ENCODE results near the gene PRSS12. TPM values are rescaled to one million over a fixed set of nuclear protein-coding genes. Genes with fewer than 3 reads are reported as not detected.

The PRSS12 gene
- total and polyA plus RNA-seq, 2 donors (not counting 3 experiments of a cell fraction or from before 2014, with no cell fraction given) = 0.22 to 0.55 TPM

DNA sequence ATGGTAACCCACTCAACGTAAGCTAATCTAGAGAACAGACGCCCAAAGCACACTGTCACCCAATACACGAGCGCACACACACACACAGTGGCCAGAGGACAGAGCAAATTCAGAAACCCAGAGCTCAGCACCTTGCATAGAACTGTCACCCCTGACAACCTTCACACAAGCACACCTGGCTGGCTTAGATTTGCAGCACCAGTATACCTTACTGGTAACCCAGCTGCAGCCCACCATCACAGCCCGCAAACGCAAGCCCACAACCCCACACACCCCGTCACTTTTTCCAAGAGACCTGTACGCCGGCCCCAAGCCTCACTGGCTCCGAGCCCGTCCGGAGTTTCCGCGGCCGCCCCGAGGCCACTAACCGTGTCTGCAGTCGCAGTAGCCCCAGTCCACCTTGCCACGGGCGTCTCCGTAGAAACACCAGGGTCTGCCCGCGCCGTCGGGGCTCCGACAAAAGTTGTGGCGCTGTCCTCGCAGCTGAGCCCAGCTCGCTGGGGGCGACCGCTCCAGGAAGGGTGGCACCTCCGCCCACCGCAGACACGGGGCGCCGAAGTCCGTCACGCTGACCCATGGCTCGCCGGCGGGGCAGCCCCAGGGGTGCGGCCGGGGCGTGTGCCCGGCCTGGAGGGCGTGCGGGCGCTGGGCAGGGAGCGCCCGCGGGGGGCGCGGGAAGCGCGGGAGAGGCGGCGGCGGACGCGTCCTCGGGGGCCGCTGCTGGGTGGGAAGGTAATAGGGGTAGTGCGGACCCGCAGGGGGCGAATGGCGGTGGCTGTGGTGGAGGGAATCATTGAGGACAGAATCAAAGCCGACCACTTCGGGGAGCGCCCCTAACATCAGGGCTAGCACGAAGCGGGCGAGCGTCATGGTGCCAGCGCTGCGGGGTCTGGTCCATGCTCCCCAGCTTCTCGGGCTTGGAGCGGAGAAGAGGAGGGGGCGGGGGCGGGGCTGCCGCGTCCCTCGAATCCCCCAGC is 664 bp downstream of the PRSS12 start:
- DNase-seq (ENCODE audit: low read depth, low spot score) = no peak
- H3K9ac ChIP-seq (replicated peaks; ENCODE audit: extremely low read depth, insufficient read depth, low read length) = no peak overlapping the region
- POLR2A ChIA-PET = no interaction called here

DNA sequence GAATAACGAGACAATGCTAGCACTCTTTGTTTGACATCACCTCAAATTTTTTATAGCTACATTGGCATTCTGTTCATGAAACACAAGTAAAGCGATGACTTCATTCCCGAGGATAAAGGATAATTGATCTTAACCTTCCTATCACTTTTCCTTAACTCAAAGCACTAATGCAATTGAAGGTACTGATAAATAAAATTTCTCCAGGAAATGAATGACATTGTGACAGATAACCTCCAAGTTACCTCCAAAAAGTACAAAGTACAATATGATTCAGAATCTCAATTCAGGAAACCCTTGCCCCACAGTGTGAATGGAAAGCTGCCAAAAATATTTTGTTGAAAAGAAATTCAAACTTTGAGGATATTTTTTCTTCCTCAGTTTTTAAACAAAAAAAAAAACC is 1.8 kb downstream of the PRSS12 start:
- no peak overlapping the region for H3K27ac ChIP-seq (ENCODE audit: insufficient read depth, low read depth, low read length)
- ChIA-PET CTCF (interaction anchor here (0.8 kb wide), 1 partner anchor 80 kb away, joined by 3 read pairs; no protein-coding TSS in a partner anchor), POLR2A (no interaction called here)
- no peak overlapping the region for H2AFZ ChIP-seq (ENCODE audit: low read depth, low read length)
- FAIRE-seq = peak; percentile 44
- no peak overlapping the region for H3K9ac ChIP-seq (replicated peaks; ENCODE audit: extremely low read depth, insufficient read depth, low read length)
- H3K9me3 ChIP-seq (replicated peaks; ENCODE audit: control insufficient read depth, insufficient read depth, low read length) = no peaks in the 10 kb centered on the region
- TF ChIP-seq, protein P1, sequence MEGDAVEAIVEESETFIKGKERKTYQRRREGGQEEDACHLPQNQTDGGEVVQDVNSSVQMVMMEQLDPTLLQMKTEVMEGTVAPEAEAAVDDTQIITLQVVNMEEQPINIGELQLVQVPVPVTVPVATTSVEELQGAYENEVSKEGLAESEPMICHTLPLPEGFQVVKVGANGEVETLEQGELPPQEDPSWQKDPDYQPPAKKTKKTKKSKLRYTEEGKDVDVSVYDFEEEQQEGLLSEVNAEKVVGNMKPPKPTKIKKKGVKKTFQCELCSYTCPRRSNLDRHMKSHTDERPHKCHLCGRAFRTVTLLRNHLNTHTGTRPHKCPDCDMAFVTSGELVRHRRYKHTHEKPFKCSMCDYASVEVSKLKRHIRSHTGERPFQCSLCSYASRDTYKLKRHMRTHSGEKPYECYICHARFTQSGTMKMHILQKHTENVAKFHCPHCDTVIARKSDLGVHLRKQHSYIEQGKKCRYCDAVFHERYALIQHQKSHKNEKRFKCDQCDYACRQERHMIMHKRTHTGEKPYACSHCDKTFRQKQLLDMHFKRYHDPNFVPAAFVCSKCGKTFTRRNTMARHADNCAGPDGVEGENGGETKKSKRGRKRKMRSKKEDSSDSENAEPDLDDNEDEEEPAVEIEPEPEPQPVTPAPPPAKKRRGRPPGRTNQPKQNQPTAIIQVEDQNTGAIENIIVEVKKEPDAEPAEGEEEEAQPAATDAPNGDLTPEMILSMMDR (IDR thresholded peaks at IDR 0.05; ENCODE audit: extremely low read depth in 1 of 2, insufficient read depth in 1 of 2, low read depth in 1 of 2, low read length in 2 of 2) = no peak
- TF ChIP-seq GATA2 (IDR thresholded peaks at IDR 0.05; ENCODE audit: insufficient read depth, insufficient read length, low read depth, low read length) (no peak), MYC (IDR thresholded peaks at IDR 0.05; ENCODE audit: low read depth, low read length) (no peak), POLR2AphosphoS5 (IDR thresholded peaks at IDR 0.05; ENCODE audit: insufficient read depth, low read depth, low read length) (no peak), EZH2 (IDR thresholded peaks at IDR 0.05; ENCODE audit: borderline replicate concordance, low read depth, low read length, severe bottlenecking) (no peak), FOS (IDR thresholded peaks at IDR 0.05; ENCODE audit: borderline replicate concordance, insufficient read depth, low read length) (no peak), POLR2A (IDR thresholded peaks at IDR 0.05; ENCODE audit: low read depth, low read length) (no peak), JUN (IDR thresholded peaks at IDR 0.05; ENCODE audit: borderline replicate concordance, insufficient read depth, insufficient read length, low read depth) (no peak)
- TF ChIP-seq, protein P2, sequence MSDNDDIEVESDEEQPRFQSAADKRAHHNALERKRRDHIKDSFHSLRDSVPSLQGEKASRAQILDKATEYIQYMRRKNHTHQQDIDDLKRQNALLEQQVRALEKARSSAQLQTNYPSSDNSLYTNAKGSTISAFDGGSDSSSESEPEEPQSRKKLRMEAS (IDR thresholded peaks at IDR 0.05; ENCODE audit: insufficient read depth, insufficient read length) = no peak
- dilution Hi-C loops (cut with MboI; ENCODE audit: extremely low pct_ligation_motif_present, low sequenced_read_pairs) (no loop called here), intact Hi-C loops (cut with micrococcal nuclease) (no loop called here)
- no peak overlapping the region for H3K4me2 ChIP-seq (ENCODE audit: insufficient read depth, low read length)
- H3K27me3 ChIP-seq (ENCODE audit: control insufficient read depth in 2 of 2, insufficient read depth in 2 of 2, low read length in 2 of 2) = peaks cover 29 to 50% of the 10 kb centered on the region in 2 experiments
- no peaks in the 10 kb centered on the region for H3K36me3 ChIP-seq (ENCODE audit: control insufficient read depth in 2 of 2, extremely low read depth in 1 of 2, insufficient read depth in 2 of 2, low read length in 2 of 2)
- no TSS peak for BruUV-seq (replicated peaks)
- peaks cover 11% of the 10 kb centered on the region for H3K4me1 ChIP-seq (ENCODE audit: control insufficient read depth, extremely low read depth, insufficient read depth, low read length)
- no peak for DNase-seq (ENCODE audit: low read depth, low spot score)
- H3K4me3 ChIP-seq (replicated peaks in 1 of 3; ENCODE audit: insufficient read depth in 1 of 3, low read depth in 1 of 3, low read length in 3 of 3) = no peak overlapping the region
- no peaks in the 10 kb centered on the region for H4K20me1 ChIP-seq (replicated peaks; ENCODE audit: control insufficient read depth, extremely low read depth, insufficient read depth, low read length)
- no peaks in the 10 kb centered on the region for H3K79me2 ChIP-seq (ENCODE audit: control insufficient read depth, insufficient read depth, low read length)
- H3K9me1 ChIP-seq (replicated peaks; ENCODE audit: control insufficient read depth, extremely low read depth, insufficient read depth, low read length) = no peaks in the 10 kb centered on the region

More for the DNA sequence above, 664 bp downstream of the PRSS12 start:
- no TSS peak for BruUV-seq (replicated peaks)
- Histone ChIP-seq H2AFZ (ENCODE audit: low read depth, low read length) (peak overlapping the region; percentile 52), H3K9me1 (replicated peaks; ENCODE audit: control insufficient read depth, extremely low read depth, insufficient read depth, low read length) (no peaks in the 10 kb centered on the region), H3K36me3 (ENCODE audit: control insufficient read depth in 2 of 2, extremely low read depth in 1 of 2, insufficient read depth in 2 of 2, low read length in 2 of 2) (no peaks in the 10 kb centered on the region), H3K4me3 (replicated peaks in 1 of 3; ENCODE audit: insufficient read depth in 1 of 3, low read depth in 1 of 3, low read length in 3 of 3) (peak overlapping the region in 1 of 3 experiments; percentile 36), H3K9me3 (replicated peaks; ENCODE audit: control insufficient read depth, insufficient read depth, low read length) (no peaks in the 10 kb centered on the region), H3K4me2 (ENCODE audit: insufficient read depth, low read length) (peak overlapping the region; percentile 3), H4K20me1 (replicated peaks; ENCODE audit: control insufficient read depth, extremely low read depth, insufficient read depth, low read length) (no peaks in the 10 kb centered on the region), H3K27ac (ENCODE audit: insufficient read depth, low read depth, low read length) (no peak overlapping the region), H3K27me3 (ENCODE audit: control insufficient read depth in 2 of 2, insufficient read depth in 2 of 2, low read length in 2 of 2) (peaks cover 30 to 54% of the 10 kb centered on the region in 2 experiments), H3K79me2 (ENCODE audit: control insufficient read depth, insufficient read depth, low read length) (no peaks in the 10 kb centered on the region), H3K4me1 (ENCODE audit: control insufficient read depth, extremely low read depth, insufficient read depth, low read length) (peaks cover 11% of the 10 kb centered on the region)
- dilution Hi-C loops (cut with MboI; ENCODE audit: extremely low pct_ligation_motif_present, low sequenced_read_pairs) (no loop called here), intact Hi-C loops (cut with micrococcal nuclease) (no loop called here)
- CTCF ChIA-PET = interaction anchor here (0.8 to 2.4 kb wide), 12 partner anchors 8 to 1994 kb away, joined by 3 to 22 read pairs (median 4); no protein-coding TSS in a partner anchor
- TF ChIP-seq GATA2 (IDR thresholded peaks at IDR 0.05; ENCODE audit: insufficient read depth, insufficient read length, low read depth, low read length) (no peak), JUN (IDR thresholded peaks at IDR 0.05; ENCODE audit: borderline replicate concordance, insufficient read depth, insufficient read length, low read depth) (no peak), EZH2 (IDR thresholded peaks at IDR 0.05; ENCODE audit: borderline replicate concordance, low read depth, low read length, severe bottlenecking) (peak; percentile 94)
- FAIRE-seq = no peak

Measured in endothelial cell of umbilical vein (primary cell).